Lung microvascular endothelial cell (primary cell): ENCODE measurements around the gene ZNF276. TPM values are rescaled to one million over a fixed set of nuclear protein-coding genes. Genes with fewer than 3 reads are reported as not detected.
"Not testable (repeated sequence)": the region's sequence is repeated elsewhere in the genome, so short reads cannot be mapped to it uniquely, and the experiment has no call there.

ENCODE experiments used
- DNase-seq, 2 donors: peaks; one replicate each; pipeline versions ENCODE4 v3.0.0 to v3.0.0-alpha.2; 2010; ENCODE audit warnings: low read depth in 2 of 2
- total RNA-seq: library from RNA; depleted of rRNA; stranded (reverse); fragments of >200 nt; gene quantifications from 2 replicates; pipeline ENCODE4 v1.2.1, GENCODE V29; 2014

ZNF276 gene
- total RNA-seq, 1 donor from 2014 or later, result 14.5 TPM

DNA sequence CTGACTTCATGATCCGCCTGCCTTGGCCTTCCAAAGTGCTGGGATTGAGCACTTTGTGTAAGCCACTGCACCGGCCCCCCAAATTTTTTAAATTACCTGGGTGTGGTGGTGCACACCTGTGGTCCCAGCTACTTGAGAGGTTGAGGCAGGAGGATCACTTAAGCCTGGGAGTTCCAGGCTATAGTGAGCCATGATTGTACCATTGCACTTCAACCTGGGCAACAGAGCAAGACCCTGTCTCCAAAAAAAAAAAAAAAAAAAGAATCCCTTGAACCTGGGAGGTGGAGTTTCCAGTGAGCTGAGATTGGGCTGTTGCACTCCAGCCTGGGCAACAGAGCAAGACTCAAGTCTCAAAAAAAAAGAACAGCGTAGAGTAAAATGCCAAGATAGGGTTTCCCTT lies 15.2 kb downstream of the ZNF276 start:
- no peak for DNase-seq

DNA sequence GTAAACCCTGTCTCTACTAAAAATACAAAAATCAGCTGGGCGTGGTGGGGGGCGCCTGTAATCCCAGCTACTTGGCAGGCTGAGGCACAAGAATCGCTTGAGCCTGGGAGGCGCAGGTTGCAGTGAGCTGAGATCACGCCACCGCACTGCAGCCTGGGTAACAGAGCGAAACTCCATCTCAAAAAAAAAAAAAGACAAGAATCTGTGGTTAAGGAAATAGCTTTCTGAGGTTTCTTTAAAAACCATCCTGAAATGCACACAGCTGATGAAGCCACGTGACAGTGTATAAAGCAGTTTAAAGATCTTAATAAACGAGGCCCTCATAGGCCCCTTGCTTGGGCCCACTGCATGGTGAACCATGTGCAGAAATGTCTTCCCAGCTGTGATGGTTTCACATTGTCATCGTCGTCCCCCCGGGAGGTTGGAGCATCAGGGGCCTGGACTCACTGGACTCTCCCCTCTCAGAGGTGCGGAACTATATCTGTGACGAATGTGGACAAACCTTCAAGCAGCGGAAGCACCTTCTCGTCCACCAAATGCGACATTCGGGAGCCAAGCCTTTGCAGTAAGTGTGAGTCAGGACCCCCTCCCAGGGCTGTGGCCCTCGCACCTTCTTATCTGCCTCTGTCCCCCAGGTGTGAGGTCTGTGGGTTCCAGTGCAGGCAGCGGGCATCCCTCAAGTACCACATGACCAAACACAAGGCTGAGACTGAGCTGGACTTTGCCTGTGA lies 16.2 kb downstream of the ZNF276 start:
- no peak for DNase-seq

DNA sequence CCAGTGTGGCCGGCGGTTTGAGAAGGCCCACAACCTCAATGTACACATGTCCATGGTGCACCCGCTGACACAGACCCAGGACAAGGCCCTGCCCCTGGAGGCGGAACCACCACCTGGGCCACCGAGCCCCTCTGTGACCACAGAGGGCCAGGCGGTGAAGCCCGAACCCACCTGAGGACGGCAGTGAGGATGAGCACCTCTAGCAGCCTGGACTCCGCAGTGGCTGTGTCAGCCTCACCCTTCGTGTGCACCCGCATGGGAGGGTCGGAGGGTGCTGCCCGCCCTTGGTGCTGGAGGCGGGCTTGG lies 16.7 kb downstream of the ZNF276 start:
- DNase-seq, result no peak

DNA sequence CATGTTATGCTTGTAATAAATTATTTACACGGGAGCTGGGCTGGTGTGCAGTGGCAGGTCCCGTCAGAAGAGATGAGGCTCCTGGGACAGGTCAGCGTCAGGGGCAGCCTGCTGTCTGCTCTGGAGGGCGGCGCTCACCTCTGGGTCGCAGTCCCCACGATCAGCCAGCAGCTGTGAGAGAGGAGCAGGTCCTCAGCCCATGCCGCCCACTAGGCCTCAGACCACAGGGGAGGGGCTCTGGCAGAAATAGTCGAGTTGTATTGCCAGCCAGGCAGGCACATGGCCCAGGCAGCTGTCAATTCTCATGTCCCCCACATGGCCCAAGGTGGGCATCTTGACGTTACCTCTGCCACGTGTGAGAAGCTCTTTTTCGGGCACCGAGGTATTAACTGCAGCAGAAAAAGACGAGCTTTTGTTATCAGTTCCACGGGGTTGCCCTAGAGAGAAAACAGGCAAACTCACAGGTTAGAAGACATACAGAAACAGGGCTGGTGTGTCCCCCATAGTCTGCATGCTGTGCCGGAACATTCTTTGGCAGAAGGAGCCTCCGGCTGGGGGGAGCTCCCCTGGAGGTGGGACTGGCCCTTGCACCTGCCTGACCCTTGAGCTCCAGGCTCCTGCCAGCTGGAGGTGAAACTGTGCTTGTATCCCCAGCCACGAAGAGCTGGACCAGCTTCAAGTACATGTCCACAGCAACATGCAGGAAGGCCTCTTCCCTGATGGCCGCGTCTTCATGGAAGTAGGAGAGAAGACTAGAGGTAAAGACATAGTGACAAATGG lies 17.4 kb downstream of the ZNF276 start:
- DNase-seq, result no peak

DNA sequence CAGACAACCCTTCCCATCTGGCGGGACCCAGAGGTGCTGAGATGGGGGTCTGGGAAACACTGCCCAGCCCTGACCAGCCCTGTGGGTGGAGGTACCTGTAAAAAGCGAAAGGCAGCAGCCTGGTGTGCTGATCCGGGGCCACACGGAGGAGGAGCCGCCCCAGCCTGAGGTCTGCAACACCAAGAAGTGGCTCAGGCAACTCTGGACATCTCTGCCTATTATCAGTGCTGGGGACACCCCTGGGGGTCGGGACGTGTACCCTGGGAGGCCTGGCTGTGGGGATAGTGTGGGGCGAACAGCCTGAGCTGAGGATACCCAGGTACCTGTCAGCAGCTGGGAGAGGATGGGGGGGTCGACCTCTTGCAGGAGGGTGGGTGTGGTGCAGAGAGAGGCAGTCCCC lies 18.0 kb downstream of the ZNF276 start:
- no peak for DNase-seq

DNA sequence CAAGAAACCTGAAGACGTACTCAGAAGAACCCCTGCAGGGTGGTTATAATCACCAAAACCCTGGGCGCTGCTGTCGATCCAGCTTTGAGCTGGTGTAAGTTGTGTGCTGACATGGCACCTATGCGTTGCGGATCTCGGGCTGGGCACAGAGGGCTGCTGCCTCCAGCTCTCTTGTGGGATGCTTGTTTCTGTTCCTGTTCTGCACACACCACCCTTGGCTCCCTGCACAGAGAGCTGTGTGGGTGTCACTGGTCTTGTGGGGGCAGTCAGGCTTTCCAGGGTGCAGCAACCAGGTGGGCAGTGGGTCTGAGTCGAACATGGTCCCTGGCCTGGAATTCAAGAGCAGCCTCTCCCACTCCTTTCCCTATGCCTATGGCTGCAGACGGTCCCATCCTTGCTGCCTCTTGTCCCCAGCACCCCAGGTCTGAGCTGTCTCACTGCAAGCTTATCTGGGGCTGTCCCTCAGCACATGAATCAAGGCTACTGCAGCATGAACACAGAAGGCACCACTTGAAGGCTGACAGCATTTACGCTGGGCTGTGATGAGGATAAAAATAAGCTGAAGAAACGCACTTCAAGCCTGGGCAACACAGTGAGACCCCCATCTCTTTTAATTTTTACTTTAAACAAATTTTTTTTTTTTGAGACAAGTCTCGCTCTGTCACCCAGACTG lies 20.1 kb downstream of the ZNF276 start:
- no peak for DNase-seq

DNA sequence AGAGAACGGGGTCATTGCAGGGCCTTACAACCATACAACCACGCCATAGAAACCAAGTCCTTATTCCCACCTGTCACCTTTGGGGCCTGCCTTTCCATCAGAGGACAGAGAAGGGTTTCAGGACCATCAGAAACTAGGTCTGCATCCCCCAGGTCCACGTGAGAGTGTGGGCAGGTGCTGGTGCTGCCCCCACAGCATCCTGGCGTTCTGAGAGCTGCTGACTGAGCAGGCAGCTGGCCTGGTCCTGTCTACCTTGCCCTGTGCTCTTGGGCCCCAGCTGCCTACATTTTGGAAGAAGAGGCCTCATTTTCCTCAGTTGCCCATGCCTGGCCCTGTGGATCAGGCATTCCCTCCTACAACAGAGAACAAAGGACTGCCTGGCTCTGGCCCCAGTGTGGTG lies 21.6 kb downstream of the ZNF276 start:
- no peak for DNase-seq

DNA sequence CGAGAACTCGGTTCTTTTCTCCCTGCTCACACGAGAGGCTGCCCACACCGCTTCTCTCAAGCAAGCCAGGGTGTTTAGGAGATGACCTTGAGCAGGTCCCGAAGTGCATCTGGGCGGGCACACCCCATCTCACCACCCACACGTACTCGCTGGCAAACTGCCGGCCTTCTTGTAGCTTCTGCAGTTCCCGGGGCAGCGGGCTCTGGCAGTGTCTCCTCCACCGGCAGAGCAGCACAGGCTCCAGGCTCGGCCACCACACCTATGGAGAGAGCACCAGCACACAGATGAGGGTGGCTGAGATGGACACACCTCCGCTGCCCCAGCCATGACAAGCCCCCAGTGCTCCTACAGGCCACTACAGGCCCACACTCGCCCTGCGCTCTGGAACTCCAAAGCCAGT lies 23.5 kb downstream of the ZNF276 start:
- no peak for DNase-seq

DNA sequence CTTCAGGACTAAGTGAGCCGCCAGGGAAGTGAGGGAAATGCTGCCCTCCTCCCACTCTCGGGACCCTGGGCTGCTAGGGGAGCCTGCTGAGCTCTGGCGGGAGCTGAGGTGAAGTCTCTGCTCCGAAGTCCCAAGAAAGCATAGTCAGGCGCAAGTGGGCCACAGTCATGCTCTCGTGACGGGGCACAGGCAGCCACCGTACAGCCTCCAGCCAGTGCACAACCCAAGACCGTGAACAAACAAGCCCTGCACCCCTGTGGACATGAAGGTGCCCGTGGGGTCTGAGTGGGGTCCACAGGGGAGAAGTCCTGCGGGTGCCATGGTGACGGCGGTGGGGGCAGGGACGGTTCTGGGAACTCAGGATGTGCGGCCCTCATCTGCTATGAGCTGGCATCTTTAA lies 24.7 kb downstream of the ZNF276 start:
- DNase-seq, result no peak

DNA sequence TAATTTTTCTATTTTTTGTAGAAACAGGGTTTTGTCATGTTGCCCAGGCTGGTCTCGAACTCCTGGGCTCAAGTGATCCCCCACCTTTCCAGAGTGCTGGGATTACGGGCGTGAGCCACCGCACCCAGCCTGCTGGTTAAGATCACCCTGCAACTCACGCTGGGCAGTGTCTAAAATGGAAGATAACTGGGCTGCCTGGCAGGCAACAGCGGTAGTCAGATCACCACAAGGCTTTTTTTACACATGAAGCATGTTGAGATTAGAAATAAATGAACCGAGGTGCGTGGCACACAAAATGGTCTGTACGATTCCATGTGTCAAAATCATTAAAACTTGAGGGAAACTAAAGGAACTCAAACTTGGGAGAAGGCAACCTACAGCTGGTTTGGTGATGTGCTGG lies 26.7 kb downstream of the ZNF276 start:
- no peak for DNase-seq

DNA sequence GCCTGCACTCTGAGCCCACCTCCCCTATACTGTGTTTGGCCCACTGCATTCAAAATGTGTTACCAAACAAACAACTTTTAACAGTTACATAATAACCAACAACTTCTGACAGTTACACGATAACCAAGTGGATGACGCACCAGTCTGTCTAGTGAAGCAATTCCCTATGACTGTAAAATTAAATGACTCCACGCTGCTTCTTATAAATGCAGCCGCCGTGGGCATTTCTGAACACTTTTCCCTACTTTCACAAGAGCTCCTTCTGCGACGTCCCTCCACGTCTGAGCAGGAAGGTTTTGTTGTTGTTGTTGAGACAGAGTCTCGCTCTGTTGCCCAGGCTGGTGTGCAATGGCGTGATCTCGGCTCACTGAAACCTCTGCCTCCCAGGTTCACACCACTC lies 27.6 kb downstream of the ZNF276 start:
- no peak for DNase-seq

DNA sequence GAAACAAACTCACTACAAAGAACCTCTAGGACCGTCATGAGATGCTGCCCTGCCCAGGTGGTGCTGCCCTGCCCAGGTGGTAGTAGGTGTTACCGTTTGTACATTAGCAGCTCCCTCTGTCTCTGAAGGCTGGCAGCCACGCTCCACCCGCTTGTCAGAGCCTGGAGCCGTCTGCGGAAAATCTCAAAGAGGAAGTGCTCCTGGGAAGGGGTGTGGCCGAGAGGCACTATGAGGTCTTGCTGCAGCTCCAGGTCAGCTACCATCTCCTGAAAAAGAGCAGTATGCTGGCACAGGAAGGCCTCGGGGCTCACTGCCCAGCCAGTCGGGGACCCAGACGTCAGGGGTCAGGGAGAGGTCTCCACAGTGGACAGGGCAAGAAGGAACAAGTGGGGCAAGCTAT lies 28.3 kb downstream of the ZNF276 start:
- DNase-seq, result peak in 1 of 2 donors; percentile 23

DNA sequence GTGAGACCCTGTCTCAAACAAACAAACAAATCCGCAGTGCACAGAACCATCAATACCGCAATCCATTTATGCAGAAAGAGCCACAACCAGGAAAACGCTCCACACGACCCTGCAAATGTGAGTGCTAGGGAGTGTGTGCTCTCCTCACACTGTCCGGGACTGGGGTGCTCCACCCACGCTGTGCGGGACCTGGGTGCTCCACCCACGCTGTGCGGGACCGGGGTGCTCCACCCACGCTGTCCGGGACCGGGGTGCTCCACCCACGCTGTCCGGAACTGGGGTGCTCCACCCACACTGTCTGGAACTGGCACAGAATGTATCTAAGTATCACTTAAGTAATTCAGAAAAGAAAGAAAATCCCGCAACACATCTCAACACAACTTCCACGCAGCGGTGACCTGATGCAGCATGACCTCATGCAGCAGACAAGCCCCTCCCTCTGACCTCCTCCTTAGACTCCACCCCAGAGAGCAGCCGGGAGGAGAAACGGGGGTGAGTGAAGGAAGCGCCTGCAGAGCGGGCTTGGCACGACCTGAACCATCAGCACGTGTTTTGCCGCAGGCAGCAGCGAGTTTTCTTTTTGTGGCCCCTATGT lies 38.5 kb downstream of the ZNF276 start:
- DNase-seq, result no peak

DNA sequence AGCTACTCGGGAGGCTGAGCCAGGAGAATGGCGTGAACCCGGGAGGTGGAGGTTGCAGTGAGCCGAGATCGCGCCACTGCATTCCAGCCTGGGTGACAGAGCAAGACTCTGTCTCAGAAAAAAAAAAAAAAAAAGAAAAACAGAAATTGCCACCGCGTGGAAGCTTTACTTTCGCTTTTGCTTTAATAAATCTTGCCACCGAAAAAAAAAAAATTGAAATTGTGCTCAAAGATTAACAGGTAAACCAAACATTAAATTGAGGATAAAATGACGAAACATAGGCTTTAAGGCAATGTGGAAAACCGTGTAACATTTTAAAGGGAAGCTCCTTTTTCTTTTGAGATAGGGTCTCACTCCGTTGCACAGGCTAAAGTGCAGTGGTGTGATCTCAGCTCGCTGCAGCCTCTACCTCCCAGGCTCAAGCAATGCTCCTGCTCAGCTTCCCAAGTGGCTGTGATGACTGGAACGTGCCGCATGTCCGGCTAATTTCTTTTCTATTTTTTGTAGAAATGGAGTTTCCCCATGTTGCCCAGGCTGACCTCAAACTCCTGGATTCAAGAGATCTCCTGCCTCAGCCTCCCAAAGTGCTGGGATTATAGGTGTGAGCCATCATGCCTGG lies 40.1 kb downstream of the ZNF276 start:
- no peak for DNase-seq

DNA sequence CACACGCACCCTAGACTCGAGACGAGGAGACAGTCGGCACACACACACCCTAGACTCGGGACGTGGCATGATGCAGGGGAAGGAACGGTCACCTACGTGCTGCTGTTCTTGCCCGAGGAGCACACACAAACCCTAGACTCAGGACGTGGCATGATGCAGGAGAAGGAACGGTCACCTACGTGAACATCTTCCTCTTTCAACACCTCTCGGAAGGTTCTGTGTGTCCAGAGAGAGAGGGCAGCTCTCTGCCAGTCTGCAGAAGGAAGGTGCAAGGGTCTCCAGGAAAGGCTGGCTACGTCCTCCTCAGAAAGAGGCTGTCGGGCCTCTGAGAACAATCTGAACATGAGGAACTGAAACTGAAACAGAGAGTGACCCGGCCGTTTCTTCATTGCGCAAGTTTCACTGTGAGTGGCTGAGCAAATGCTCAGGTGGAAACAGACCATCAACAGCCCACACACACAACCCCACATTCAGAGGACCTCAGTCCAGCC lies 43.4 kb downstream of the ZNF276 start:
- no peak for DNase-seq

DNA sequence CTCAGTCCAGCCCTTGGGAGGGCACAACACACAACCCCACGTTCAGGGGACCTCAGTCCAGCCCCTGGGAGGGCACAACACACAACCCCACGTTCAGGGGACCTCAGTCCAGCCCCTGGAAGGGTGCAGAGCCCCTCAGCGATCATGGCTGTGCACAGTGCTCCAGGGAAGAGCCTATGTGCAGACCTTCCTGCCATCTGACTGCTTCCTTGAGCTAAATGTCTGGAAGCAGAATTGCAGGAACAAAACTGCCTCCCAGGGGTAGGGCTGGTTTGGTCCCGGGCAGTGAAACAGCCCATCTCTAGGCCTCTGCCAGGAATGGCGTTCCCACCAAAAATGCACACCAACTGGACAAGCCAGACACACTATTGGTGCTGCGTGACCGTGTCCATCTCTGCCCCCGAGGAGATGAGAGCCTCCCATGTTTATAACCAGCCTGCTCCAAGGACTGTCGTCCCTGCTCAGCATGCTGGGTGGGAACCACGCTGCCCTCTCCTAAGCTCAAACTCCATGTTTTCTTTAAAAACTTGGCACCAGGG lies 44.0 kb downstream of the ZNF276 start:
- no peak for DNase-seq

DNA sequence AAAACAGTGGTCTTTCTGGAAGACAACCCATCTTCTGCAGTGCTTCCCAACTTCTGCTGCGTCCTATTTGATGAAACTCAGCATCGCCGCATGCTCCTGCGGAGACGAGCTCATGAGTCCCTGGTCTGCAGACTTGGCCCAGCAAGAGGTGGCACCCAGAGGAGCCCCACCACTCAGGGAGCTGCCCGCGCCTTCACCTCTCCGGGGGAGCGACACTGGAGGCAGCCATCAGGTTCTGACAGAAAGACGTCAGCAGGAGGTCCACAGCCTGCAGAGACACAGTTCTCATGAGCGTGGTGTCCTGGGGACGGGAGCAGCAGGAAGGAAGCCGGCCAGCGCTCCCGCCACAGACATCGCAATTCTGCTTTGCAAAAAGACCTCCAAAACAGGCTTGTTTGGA lies 49.0 kb downstream of the ZNF276 start:
- DNase-seq, result no peak

DNA sequence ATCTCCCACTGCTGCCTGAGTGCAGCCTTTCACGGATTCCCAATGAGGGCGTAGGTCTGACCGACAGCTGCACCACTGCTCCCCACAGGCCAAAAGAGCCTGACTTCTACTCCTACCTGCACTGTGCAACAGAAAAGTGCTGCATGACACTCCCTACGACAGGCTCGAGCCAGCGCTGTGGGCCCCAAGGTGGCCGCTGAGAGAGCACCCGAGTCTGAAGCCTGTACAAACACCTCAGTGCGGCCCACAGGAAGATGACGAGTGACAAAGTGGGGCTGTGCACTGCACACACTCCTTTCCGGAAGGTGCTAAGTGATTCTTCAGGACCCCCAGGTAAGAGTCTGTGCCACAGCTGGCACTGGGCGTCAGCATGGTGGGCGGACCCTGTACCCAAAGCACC lies 53.9 kb downstream of the ZNF276 start:
- DNase-seq, result no peak

DNA sequence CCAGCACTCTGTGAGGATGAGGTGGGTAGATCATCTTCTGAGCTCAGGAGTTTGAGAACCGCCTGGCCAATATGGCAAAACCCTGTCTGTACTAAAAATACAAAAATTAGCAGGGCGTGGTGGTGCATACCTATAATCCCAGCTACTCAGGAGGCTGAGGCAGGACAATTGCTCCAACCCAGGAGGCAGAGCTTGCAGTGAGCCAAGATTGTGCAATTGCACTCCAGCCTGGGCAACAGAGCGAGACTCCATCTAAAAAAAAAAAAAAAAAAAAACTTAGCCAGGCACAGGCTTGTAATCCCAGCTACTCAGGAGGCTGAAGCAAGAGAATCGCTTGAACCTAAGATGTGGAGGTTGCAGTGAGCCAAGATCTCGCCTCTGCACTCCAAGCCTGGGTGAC lies 56.9 kb downstream of the ZNF276 start:
- not testable (repeated sequence) for DNase-seq

DNA sequence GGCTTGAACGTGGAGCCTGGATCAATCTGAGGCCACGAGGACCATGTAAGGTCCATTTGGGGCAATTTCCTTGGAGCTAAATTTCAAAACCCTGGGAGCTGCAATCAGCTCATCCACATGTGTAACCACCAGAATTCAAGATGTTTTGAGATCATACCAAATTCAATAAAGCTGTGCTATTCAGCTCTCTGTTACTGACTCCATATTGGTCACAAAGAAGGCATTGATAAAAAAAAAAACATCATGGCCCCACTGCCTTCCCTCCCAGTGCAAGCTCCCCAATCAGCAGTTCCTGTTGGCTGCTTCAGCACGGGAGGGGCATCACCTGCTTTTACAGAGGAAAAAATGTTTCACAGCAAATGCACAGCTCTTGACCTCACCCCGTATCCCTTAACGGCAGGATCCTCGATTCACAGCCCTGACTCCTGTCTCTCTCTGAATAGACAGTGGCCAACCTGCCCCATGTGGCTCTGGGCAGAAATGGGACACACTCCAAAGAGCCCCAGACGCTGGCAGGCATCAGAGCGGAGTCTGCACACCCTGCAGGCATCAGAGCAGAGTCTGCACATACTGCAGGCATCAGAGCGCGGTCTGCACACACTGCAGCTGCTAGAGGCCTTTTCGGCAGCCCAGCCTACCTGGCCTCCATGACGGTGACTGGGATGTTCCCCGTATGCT lies 58.0 kb downstream of the ZNF276 start:
- no peak for DNase-seq

DNA sequence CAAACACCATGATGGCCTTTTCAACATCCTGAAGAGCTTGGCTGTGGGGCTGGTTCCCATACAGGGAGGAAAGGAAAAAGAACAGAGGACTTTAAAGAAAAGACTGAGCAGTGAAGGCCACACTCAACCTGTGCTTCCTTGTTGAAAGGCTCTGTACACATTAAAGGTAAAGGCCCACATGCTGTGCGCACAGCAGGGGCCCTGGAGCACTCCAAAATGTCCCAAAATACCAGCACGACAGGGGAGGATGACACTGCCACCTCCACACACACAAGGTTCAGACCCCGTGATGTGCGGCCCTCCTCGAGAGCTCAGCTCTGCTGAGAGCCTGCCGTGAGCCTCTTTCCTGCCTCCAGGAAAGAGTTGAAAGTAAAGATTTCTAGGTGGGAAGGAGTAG lies 58.6 kb downstream of the ZNF276 start:
- DNase-seq, result no peak
